Measurements from ENCODE around the gene CGB5. TPM values are rescaled to one million over a fixed set of nuclear protein-coding genes. Genes with fewer than 3 reads are reported as not detected.

The CGB5 gene
- total RNA-seq, 1 donor from 2014 or later, result 6.5 TPM

DNA sequence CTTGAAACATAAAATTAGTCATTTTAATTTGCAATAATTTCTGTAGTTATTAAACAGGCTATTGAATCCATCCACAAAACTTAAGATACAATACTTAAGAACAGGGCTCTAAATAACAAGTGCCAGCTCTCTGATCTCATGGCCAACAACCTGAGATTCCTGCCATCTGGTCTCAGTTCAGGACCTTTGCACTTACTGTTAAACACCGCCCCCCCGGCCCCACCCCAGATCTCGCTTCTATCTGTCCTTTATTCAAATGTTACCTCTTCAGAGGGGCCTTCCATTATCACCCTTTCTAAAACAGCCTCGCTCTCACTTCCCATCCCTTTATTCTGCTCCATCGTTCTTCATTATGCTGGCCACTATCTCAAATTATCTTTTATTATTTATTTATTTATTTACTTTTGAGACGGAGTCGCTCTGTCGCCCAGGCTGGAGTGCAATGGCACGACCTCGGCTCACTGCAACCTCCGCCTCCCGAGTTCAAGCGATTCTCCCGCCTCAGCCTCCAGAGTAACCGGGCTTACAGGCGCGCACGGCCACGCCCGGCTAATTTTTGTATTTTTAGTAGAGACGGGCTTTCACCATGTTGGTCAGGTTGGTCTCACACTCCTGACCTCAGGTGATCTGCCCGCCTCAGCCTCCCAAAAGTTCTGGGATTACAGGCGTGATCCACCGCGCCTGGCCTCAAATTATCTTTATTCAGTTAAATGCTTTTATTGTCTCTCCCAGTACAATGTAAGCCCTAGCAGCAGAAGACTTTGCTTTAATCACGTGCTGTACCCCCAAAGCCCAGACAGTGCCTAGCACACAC lies 40.8 kb downstream of the CGB5 start:
- Histone ChIP-seq H3K79me2 (ENCODE audit: insufficient read depth, low read length) (peaks cover 40% of the 10 kb centered on the region), H3K27me3 (ENCODE audit: insufficient read depth, low read length) (no peaks in the 10 kb centered on the region), H3K4me1 (ENCODE audit: insufficient read depth, low read length) (peaks cover 19% of the 10 kb centered on the region), H3K9me3 (ENCODE audit: insufficient read depth, low read depth, low read length) (peaks cover 3% of the 10 kb centered on the region), H3K4me3 (ENCODE audit: insufficient read depth, low read depth, low read length) (peak overlapping the region; percentile 81), H2AFZ (ENCODE audit: low read depth, low read length) (peak overlapping the region; percentile 90), H3K4me2 (ENCODE audit: low read length) (peak overlapping the region; percentile 95), H3K27ac (ENCODE audit: low read depth, low read length) (peak overlapping the region; percentile 91), H3K36me3 (ENCODE audit: insufficient read depth, low read length) (peaks cover 12% of the 10 kb centered on the region), H4K20me1 (ENCODE audit: insufficient read depth, low read length) (peaks cover 35% of the 10 kb centered on the region), H3K9ac (ENCODE audit: low read length) (peak overlapping the region; percentile 94)
- Mint-ChIP-seq H3K4me3 (ENCODE audit: unreplicated experiment) (peak overlapping the region; percentile 99), H3K27ac (ENCODE audit: unreplicated experiment) (peak overlapping the region; percentile 22), H3K4me1 (ENCODE audit: low read depth, unreplicated experiment) (peaks cover 4% of the 10 kb centered on the region), H3K27me3 (ENCODE audit: low read depth, unreplicated experiment) (peaks cover 5% of the 10 kb centered on the region), H3K9me3 (ENCODE audit: unreplicated experiment) (no peaks in the 10 kb centered on the region), H3K36me3 (ENCODE audit: low read depth, unreplicated experiment) (peaks cover 12% of the 10 kb centered on the region)
- FAIRE-seq (no peak), DNase-seq (ENCODE audit: low read depth) (no peak)
- TF ChIP-seq CTCF (IDR thresholded peaks at IDR 0.05; ENCODE audit: insufficient read depth, low read depth, low read length) (no peak), EZH2 (IDR thresholded peaks at IDR 0.05; ENCODE audit: insufficient read depth, low read length) (no peak)

DNA sequence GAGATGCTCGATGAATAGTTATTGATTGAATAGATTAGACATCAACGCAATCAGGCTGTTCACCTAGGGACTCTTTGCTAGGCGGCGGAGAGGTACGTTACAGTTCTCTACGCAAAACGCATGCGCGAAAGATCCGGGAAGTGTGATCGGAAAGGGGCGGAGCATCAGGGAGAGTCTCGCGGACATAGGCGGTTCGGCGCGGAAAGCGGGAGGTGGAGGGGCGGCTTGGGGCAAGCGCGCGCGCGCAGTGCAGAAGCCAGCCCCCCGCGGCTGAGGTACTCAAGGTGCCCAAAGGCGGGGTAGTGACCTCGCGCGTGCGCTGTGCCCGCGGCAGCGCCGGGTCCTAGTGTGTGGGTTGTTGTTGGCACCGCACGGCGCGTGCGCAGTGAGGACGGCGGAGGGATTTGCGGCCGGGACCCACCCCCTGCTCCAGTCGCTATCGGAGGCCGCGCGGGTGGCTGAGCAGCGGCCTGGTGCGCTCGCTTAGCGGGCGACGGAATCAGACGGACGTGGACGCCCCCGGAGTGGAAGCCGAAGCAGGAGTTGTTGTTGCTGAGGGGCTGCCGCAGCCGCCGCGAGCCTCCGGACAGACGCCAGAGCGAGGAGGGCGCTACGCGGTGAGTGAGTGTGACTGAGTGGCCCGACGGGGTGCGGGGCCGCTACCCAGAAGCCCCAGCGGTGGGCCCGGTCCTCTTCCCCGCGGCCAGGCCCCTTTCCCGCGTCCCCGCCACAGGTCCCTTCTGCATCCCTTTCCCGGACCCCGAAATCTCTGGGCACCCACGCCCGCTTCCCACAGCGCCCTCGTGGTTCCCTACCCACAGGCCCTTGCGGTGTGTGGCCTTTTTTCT lies 41.6 kb downstream of the CGB5 start, which contains the start of gene SNRNP70:
Gene SNRNP70 (plus strand): TSS at position 432 of the 848 bp plus-strand sequence. CDS start 964 bp downstream, outside the sequence.
- Histone ChIP-seq H3K36me3 (ENCODE audit: insufficient read depth, low read length) (peaks cover 14% of the 10 kb centered on the region), H4K20me1 (ENCODE audit: insufficient read depth, low read length) (peaks cover 43% of the 10 kb centered on the region), H3K9me3 (ENCODE audit: insufficient read depth, low read depth, low read length) (peaks cover 3% of the 10 kb centered on the region), H2AFZ (ENCODE audit: low read depth, low read length) (peak within 1 kb of the TSS; percentile 90), H3K4me1 (ENCODE audit: insufficient read depth, low read length) (peaks cover 19% of the 10 kb centered on the region), H3K4me2 (ENCODE audit: low read length) (peak within 1 kb of the TSS; percentile 95), H3K4me3 (ENCODE audit: insufficient read depth, low read depth, low read length) (peak within 1 kb of the TSS; percentile 81), H3K27ac (ENCODE audit: low read depth, low read length) (peak within 1 kb of the TSS; percentile 91), H3K9ac (ENCODE audit: low read length) (peak within 1 kb of the TSS; percentile 94), H3K27me3 (ENCODE audit: insufficient read depth, low read length) (no peaks in the 10 kb centered on the region), H3K79me2 (ENCODE audit: insufficient read depth, low read length) (peaks cover 47% of the 10 kb centered on the region)
- Mint-ChIP-seq H3K4me1 (ENCODE audit: low read depth, unreplicated experiment) (peaks cover 4% of the 10 kb centered on the region), H3K27me3 (ENCODE audit: low read depth, unreplicated experiment) (peaks cover 3% of the 10 kb centered on the region), H3K9me3 (ENCODE audit: unreplicated experiment) (no peaks in the 10 kb centered on the region), H3K36me3 (ENCODE audit: low read depth, unreplicated experiment) (peaks cover 14% of the 10 kb centered on the region), H3K4me3 (ENCODE audit: unreplicated experiment) (peak within 1 kb of the TSS; percentile 99), H3K27ac (ENCODE audit: unreplicated experiment) (peak within 1 kb of the TSS; percentile 95)
- TF ChIP-seq CTCF (IDR thresholded peaks at IDR 0.05; ENCODE audit: insufficient read depth, low read depth, low read length) (no peak), EZH2 (IDR thresholded peaks at IDR 0.05; ENCODE audit: insufficient read depth, low read length) (no peak)
- peak; percentile 97 for DNase-seq (ENCODE audit: low read depth)
- FAIRE-seq, result peak; percentile 13

Measured in astrocyte (in vitro differentiated cells and primary cell).